Measurements from ENCODE around the gene ASTN2. TPM values are rescaled to one million over a fixed set of nuclear protein-coding genes. Genes with fewer than 3 reads are reported as not detected.

ASTN2 gene
- total RNA-seq, 1 donor from 2014 or later: 7.3 TPM

GRCh38 chr9:117095081-117095480, 319.8 kb downstream of the ASTN2 start:
- Histone ChIP-seq H3K27ac (ENCODE audit: low read depth, low read length) (no peak overlapping the region), H3K9me3 (ENCODE audit: control insufficient read depth in 3 of 3, low read length in 3 of 3) (no peaks in the 10 kb centered on the region), H3K27me3 (ENCODE audit: control insufficient read depth in 3 of 3, insufficient read depth in 3 of 3, low read length in 3 of 3) (peaks cover 0 to 2% (median 0%) of the 10 kb centered on the region in 3 donors), H3K9ac (ENCODE audit: low read depth in 1 of 3, low read length in 3 of 3) (no peak overlapping the region), H3K4me1 (ENCODE audit: control insufficient read depth in 3 of 3, insufficient read depth in 3 of 3, low read length in 3 of 3) (no peaks in the 10 kb centered on the region), H3K4me3 (ENCODE audit: low read length in 3 of 3) (no peak overlapping the region), H3K36me3 (ENCODE audit: control insufficient read depth in 3 of 3, insufficient read depth in 3 of 3, low read length in 3 of 3) (no peaks in the 10 kb centered on the region)

GRCh38 chr9:117093891-117094844, 320.7 kb downstream of the ASTN2 start:
- Histone ChIP-seq H3K9me3 (ENCODE audit: control insufficient read depth in 3 of 3, low read length in 3 of 3) (no peaks in the 10 kb centered on the region), H3K4me1 (ENCODE audit: control insufficient read depth in 3 of 3, insufficient read depth in 3 of 3, low read length in 3 of 3) (no peaks in the 10 kb centered on the region), H3K27ac (ENCODE audit: low read depth, low read length) (no peak overlapping the region), H3K4me3 (ENCODE audit: low read length in 3 of 3) (no peak overlapping the region), H3K36me3 (ENCODE audit: control insufficient read depth in 3 of 3, insufficient read depth in 3 of 3, low read length in 3 of 3) (no peaks in the 10 kb centered on the region), H3K9ac (ENCODE audit: low read depth in 1 of 3, low read length in 3 of 3) (no peak overlapping the region), H3K27me3 (ENCODE audit: control insufficient read depth in 3 of 3, insufficient read depth in 3 of 3, low read length in 3 of 3) (peaks cover 0 to 2% (median 0%) of the 10 kb centered on the region in 3 donors)

GRCh38 chr9:117092582-117092981, 322.3 kb downstream of the ASTN2 start:
- H3K4me1 ChIP-seq (ENCODE audit: control insufficient read depth in 3 of 3, insufficient read depth in 3 of 3, low read length in 3 of 3): no peaks in the 10 kb centered on the region
- no peak overlapping the region for H3K27ac ChIP-seq (ENCODE audit: low read depth, low read length)
- no peaks in the 10 kb centered on the region for H3K9me3 ChIP-seq (ENCODE audit: control insufficient read depth in 3 of 3, low read length in 3 of 3)

GRCh38 chr9:117091529-117091928, 323.3 kb downstream of the ASTN2 start:
- no peaks in the 10 kb centered on the region for H3K4me1 ChIP-seq (ENCODE audit: control insufficient read depth in 3 of 3, insufficient read depth in 3 of 3, low read length in 3 of 3)
- peaks cover 0 to 5% (median 2%) of the 10 kb centered on the region in 3 donors for H3K27me3 ChIP-seq (ENCODE audit: control insufficient read depth in 3 of 3, insufficient read depth in 3 of 3, low read length in 3 of 3)
- no peaks in the 10 kb centered on the region for H3K9me3 ChIP-seq (ENCODE audit: control insufficient read depth in 3 of 3, low read length in 3 of 3)
- no peak overlapping the region for H3K4me3 ChIP-seq (ENCODE audit: low read length in 3 of 3)
- H3K27ac ChIP-seq (ENCODE audit: low read depth, low read length): no peak overlapping the region
- H3K36me3 ChIP-seq (ENCODE audit: control insufficient read depth in 3 of 3, insufficient read depth in 3 of 3, low read length in 3 of 3): no peaks in the 10 kb centered on the region
- H3K9ac ChIP-seq (ENCODE audit: low read depth in 1 of 3, low read length in 3 of 3): no peak overlapping the region

More at GRCh38 chr9:117092582-117092981, 322.3 kb downstream of the ASTN2 start:
- no peaks in the 10 kb centered on the region for H3K36me3 ChIP-seq (ENCODE audit: control insufficient read depth in 3 of 3, insufficient read depth in 3 of 3, low read length in 3 of 3)
- H3K4me3 ChIP-seq (ENCODE audit: low read length in 3 of 3): no peak overlapping the region
- peaks cover 0 to 5% (median 2%) of the 10 kb centered on the region in 3 donors for H3K27me3 ChIP-seq (ENCODE audit: control insufficient read depth in 3 of 3, insufficient read depth in 3 of 3, low read length in 3 of 3)
- H3K9ac ChIP-seq (ENCODE audit: low read depth in 1 of 3, low read length in 3 of 3): no peak overlapping the region

- H3K9ac ChIP-seq (ENCODE audit: low read depth in 1 of 3, low read length in 3 of 3): no peak overlapping the region
- H3K36me3 ChIP-seq (ENCODE audit: control insufficient read depth in 3 of 3, insufficient read depth in 3 of 3, low read length in 3 of 3): no peaks in the 10 kb centered on the region
- no peaks in the 10 kb centered on the region for H3K9me3 ChIP-seq (ENCODE audit: control insufficient read depth in 3 of 3, low read length in 3 of 3)
- no peaks in the 10 kb centered on the region for H3K4me1 ChIP-seq (ENCODE audit: control insufficient read depth in 3 of 3, insufficient read depth in 3 of 3, low read length in 3 of 3)
- no peak overlapping the region for H3K4me3 ChIP-seq (ENCODE audit: low read length in 3 of 3)
- no peak overlapping the region for H3K27ac ChIP-seq (ENCODE audit: low read depth, low read length)
- peaks cover 0 to 5% (median 2%) of the 10 kb centered on the region in 3 donors for H3K27me3 ChIP-seq (ENCODE audit: control insufficient read depth in 3 of 3, insufficient read depth in 3 of 3, low read length in 3 of 3)
Measured at GRCh38 chr9:117088786-117089185, 326.1 kb downstream of the ASTN2 start.

GRCh38 chr9:117088140-117088539, 326.7 kb downstream of the ASTN2 start:
- H3K4me3 ChIP-seq (ENCODE audit: low read length in 3 of 3): no peak overlapping the region
- H3K9ac ChIP-seq (ENCODE audit: low read depth in 1 of 3, low read length in 3 of 3): no peak overlapping the region
- no peaks in the 10 kb centered on the region for H3K36me3 ChIP-seq (ENCODE audit: control insufficient read depth in 3 of 3, insufficient read depth in 3 of 3, low read length in 3 of 3)
- H3K27me3 ChIP-seq (ENCODE audit: control insufficient read depth in 3 of 3, insufficient read depth in 3 of 3, low read length in 3 of 3): peaks cover 0 to 5% (median 2%) of the 10 kb centered on the region in 3 donors
- no peaks in the 10 kb centered on the region for H3K9me3 ChIP-seq (ENCODE audit: control insufficient read depth in 3 of 3, low read length in 3 of 3)
- no peaks in the 10 kb centered on the region for H3K4me1 ChIP-seq (ENCODE audit: control insufficient read depth in 3 of 3, insufficient read depth in 3 of 3, low read length in 3 of 3)
- no peak overlapping the region for H3K27ac ChIP-seq (ENCODE audit: low read depth, low read length)

GRCh38 chr9:117084221-117084620, 330.6 kb downstream of the ASTN2 start:
- peaks cover 0 to 10% (median 4%) of the 10 kb centered on the region in 3 donors for H3K4me1 ChIP-seq (ENCODE audit: control insufficient read depth in 3 of 3, insufficient read depth in 3 of 3, low read length in 3 of 3)
- no peaks in the 10 kb centered on the region for H3K36me3 ChIP-seq (ENCODE audit: control insufficient read depth in 3 of 3, insufficient read depth in 3 of 3, low read length in 3 of 3)
- H3K27me3 ChIP-seq (ENCODE audit: control insufficient read depth in 3 of 3, insufficient read depth in 3 of 3, low read length in 3 of 3): peaks cover 0 to 5% (median 0%) of the 10 kb centered on the region in 3 donors

GRCh38 chr9:117083559-117083958, 331.3 kb downstream of the ASTN2 start:
- H3K4me1 ChIP-seq (ENCODE audit: control insufficient read depth in 3 of 3, insufficient read depth in 3 of 3, low read length in 3 of 3): peaks cover 0 to 10% (median 4%) of the 10 kb centered on the region in 3 donors
- H3K4me3 ChIP-seq (ENCODE audit: low read length in 3 of 3): no peak overlapping the region
- H3K27ac ChIP-seq (ENCODE audit: low read depth, low read length): no peak overlapping the region
- no peaks in the 10 kb centered on the region for H3K9me3 ChIP-seq (ENCODE audit: control insufficient read depth in 3 of 3, low read length in 3 of 3)
- no peaks in the 10 kb centered on the region for H3K27me3 ChIP-seq (ENCODE audit: control insufficient read depth in 3 of 3, insufficient read depth in 3 of 3, low read length in 3 of 3)
- no peak overlapping the region for H3K9ac ChIP-seq (ENCODE audit: low read depth in 1 of 3, low read length in 3 of 3)
- H3K36me3 ChIP-seq (ENCODE audit: control insufficient read depth in 3 of 3, insufficient read depth in 3 of 3, low read length in 3 of 3): no peaks in the 10 kb centered on the region

More at GRCh38 chr9:117084221-117084620, 330.6 kb downstream of the ASTN2 start:
- no peaks in the 10 kb centered on the region for H3K9me3 ChIP-seq (ENCODE audit: control insufficient read depth in 3 of 3, low read length in 3 of 3)
- no peak overlapping the region for H3K27ac ChIP-seq (ENCODE audit: low read depth, low read length)
- H3K4me3 ChIP-seq (ENCODE audit: low read length in 3 of 3): no peak overlapping the region
- H3K9ac ChIP-seq (ENCODE audit: low read depth in 1 of 3, low read length in 3 of 3): no peak overlapping the region

- H3K36me3 ChIP-seq (ENCODE audit: control insufficient read depth in 3 of 3, insufficient read depth in 3 of 3, low read length in 3 of 3): no peaks in the 10 kb centered on the region
- peaks cover 0 to 10% (median 4%) of the 10 kb centered on the region in 3 donors for H3K4me1 ChIP-seq (ENCODE audit: control insufficient read depth in 3 of 3, insufficient read depth in 3 of 3, low read length in 3 of 3)
- H3K9me3 ChIP-seq (ENCODE audit: control insufficient read depth in 3 of 3, low read length in 3 of 3): no peaks in the 10 kb centered on the region
- H3K4me3 ChIP-seq (ENCODE audit: low read length in 3 of 3): no peak overlapping the region
- H3K9ac ChIP-seq (ENCODE audit: low read depth in 1 of 3, low read length in 3 of 3): no peak overlapping the region
- no peak overlapping the region for H3K27ac ChIP-seq (ENCODE audit: low read depth, low read length)
- H3K27me3 ChIP-seq (ENCODE audit: control insufficient read depth in 3 of 3, insufficient read depth in 3 of 3, low read length in 3 of 3): no peaks in the 10 kb centered on the region
Measured at GRCh38 chr9:117081641-117082317, 333.1 kb downstream of the ASTN2 start.

Data from skeletal muscle tissue (tissue), 4 donors.